ENCODE results near the gene SNX24. TPM values are rescaled to one million over a fixed set of nuclear protein-coding genes. Genes with fewer than 3 reads are reported as not detected.

The SNX24 gene
- total RNA-seq, 1 donor from 2014 or later, result 16.0 TPM

- Histone ChIP-seq H3K36me3 (peaks cover 14% of the 10 kb centered on the region), H3K4me3 (no peak overlapping the region), H3K9me3 (replicated peaks) (peaks cover 20% of the 10 kb centered on the region), H3K27me3 (ENCODE audit: low read depth) (no peaks in the 10 kb centered on the region), H3K4me1 (no peaks in the 10 kb centered on the region), H3K27ac (replicated peaks) (no peak overlapping the region)
- intact Hi-C loops (cut with micrococcal nuclease), result no loop called here
- no peak for DNase-seq
- no peak for TF ChIP-seq CTCF (IDR thresholded peaks at IDR 0.05; ENCODE audit: borderline replicate concordance)
Observed at GRCh38 chr5:122957457-122957856, 112.0 kb downstream of the SNX24 start.

GRCh38 chr5:122959740-122960445 is 114.5 kb downstream of the SNX24 start:
- intact Hi-C loops (cut with micrococcal nuclease), result no loop called here

GRCh38 chr5:122963305-122963704 is 117.9 kb downstream of the SNX24 start:
- Histone ChIP-seq H3K27me3 (ENCODE audit: low read depth) (no peaks in the 10 kb centered on the region), H3K27ac (replicated peaks) (no peak overlapping the region), H3K36me3 (no peaks in the 10 kb centered on the region), H3K4me3 (no peak overlapping the region), H3K9me3 (replicated peaks) (peaks cover 2% of the 10 kb centered on the region), H3K4me1 (no peaks in the 10 kb centered on the region)
- intact Hi-C loops (cut with micrococcal nuclease), result no loop called here
- TF ChIP-seq CTCF (IDR thresholded peaks at IDR 0.05; ENCODE audit: borderline replicate concordance), result no peak
- DNase-seq, result no peak

More at GRCh38 chr5:122959740-122960445, 114.5 kb downstream of the SNX24 start:
- TF ChIP-seq CTCF (IDR thresholded peaks at IDR 0.05; ENCODE audit: borderline replicate concordance), result no peak
- Histone ChIP-seq H3K9me3 (replicated peaks) (peaks cover 20% of the 10 kb centered on the region), H3K36me3 (peaks cover 14% of the 10 kb centered on the region), H3K4me1 (no peaks in the 10 kb centered on the region), H3K27ac (replicated peaks) (no peak overlapping the region), H3K4me3 (no peak overlapping the region), H3K27me3 (ENCODE audit: low read depth) (no peaks in the 10 kb centered on the region)
- DNase-seq, result no peak

- Histone ChIP-seq H3K27ac (replicated peaks) (no peak overlapping the region), H3K36me3 (no peaks in the 10 kb centered on the region), H3K27me3 (ENCODE audit: low read depth) (no peaks in the 10 kb centered on the region), H3K9me3 (replicated peaks) (no peaks in the 10 kb centered on the region), H3K4me3 (no peak overlapping the region), H3K4me1 (no peaks in the 10 kb centered on the region)
- no peak for DNase-seq
- no peak for TF ChIP-seq CTCF (IDR thresholded peaks at IDR 0.05; ENCODE audit: borderline replicate concordance)
- intact Hi-C loops (cut with micrococcal nuclease), result no loop called here
Observed at GRCh38 chr5:122965111-122965510, 119.7 kb downstream of the SNX24 start.

- H3K4me1 ChIP-seq, result no peaks in the 10 kb centered on the region
- TF ChIP-seq CTCF (IDR thresholded peaks at IDR 0.05; ENCODE audit: borderline replicate concordance), result no peak
- no peaks in the 10 kb centered on the region for H3K36me3 ChIP-seq
- H3K9me3 ChIP-seq (replicated peaks), result no peaks in the 10 kb centered on the region
- no peak overlapping the region for H3K27ac ChIP-seq (replicated peaks)
- H3K4me3 ChIP-seq, result no peak overlapping the region
- no peaks in the 10 kb centered on the region for H3K27me3 ChIP-seq (ENCODE audit: low read depth)
- no peak for DNase-seq
- intact Hi-C loops (cut with micrococcal nuclease), result no loop called here
Observed at GRCh38 chr5:122967085-122967484, 121.7 kb downstream of the SNX24 start.

All from left ventricle myocardium inferior (tissue), 1 donor.